Right lobe of liver (tissue), 6 donors: ENCODE measurements around the gene CREB3L2. TPM values are rescaled to one million over a fixed set of nuclear protein-coding genes. Genes with fewer than 3 reads are reported as not detected.
A peak's percentile ranks its signal among the peaks of the same experiment; 100 is the strongest.
"Not testable (repeated sequence)": the region's sequence is repeated elsewhere in the genome, so short reads cannot be mapped to it uniquely, and the experiment has no call there.

Source experiments
- ATAC-seq, 4 donors: fragments of 200-7000 bp; cut with Tn5 transposase; one replicate each; pipeline ENCODE4 v1.9.1; 2020; ENCODE audit warnings: mild to moderate bottlenecking in 4 of 4, moderate library complexity in 4 of 4
- DNase-seq, 3 donors: peaks; one replicate each; pipeline ENCODE4 v3.0.0-alpha.2; 2020
- H3K27ac ChIP-seq, 3 donors: fragments of 200-600 bp; one replicate each; pipeline ENCODE4 v1.8.0; 2022
- H3K27me3 ChIP-seq, 2 donors: fragments of 200-600 bp; one replicate each; pipeline ENCODE4 v1.8.0; 2022
- H3K36me3 ChIP-seq, 4 donors: fragments of 200-600 bp; sonication (generic) in 1 of 4; one replicate each; pipeline versions ENCODE4 v1.5.1 to v1.8.0; 2017 to 2022; ENCODE audit warnings: control low read depth in 1 of 4
- H3K4me1 ChIP-seq, 4 donors: fragments of 200-600 bp; sonication (generic) in 1 of 4; one replicate each; pipeline versions ENCODE4 v1.5.1 to v1.8.0; 2017 to 2022; ENCODE audit warnings: control low read depth in 1 of 4
- H3K4me3 ChIP-seq, 3 donors: fragments of 200-600 bp; one replicate each; pipeline ENCODE4 v1.8.0; 2022
- H3K9me3 ChIP-seq, 4 donors: fragments of 200-600 bp; sonication (generic) in 1 of 4; one replicate each; pipeline versions ENCODE4 v1.5.1 to v1.8.0; 2017 to 2022; ENCODE audit warnings: control low read depth in 1 of 4
- CTCF ChIP-seq, 4 donors: fragments of 200-600 bp in 3 of 4; fragments of 450-650 bp in 1 of 4; IDR thresholded peaks; one replicate each; pipeline versions ENCODE4 v1.5.1 to v1.8.0; 2016 to 2022; ENCODE audit warnings: antibody characterized with exemption in 4 of 4, mild to moderate bottlenecking in 2 of 4
- POLR2A ChIP-seq: fragments of 450-650 bp; IDR thresholded peaks from one replicate; pipeline ENCODE4 v1.6.1; 2017; ENCODE audit warnings: antibody characterized with exemption, mild to moderate bottlenecking
- WGBS: methylation state at CpG from one replicate; pipeline ENCODE4 v1.1.6; 2018; ENCODE audit warnings: low coverage, low lambda C conversion rate; ENCODE audit not compliant: insufficient coverage; ENCODE audit errors: missing lambda C conversion rate; 5-methylcytosine and 5-hydroxymethylcytosine counted together
- intact Hi-C, 2 donors: fragments of 100-400 bp; cut with DNase I; formaldehyde crosslinking; loops; one replicate each; pipeline versions ENCODE4 v1.11.2 to v1.14.1; 2022
- long read RNA-seq: library from polyadenylated mRNA; unstranded; transcript quantifications from one replicate; pipeline ENCODE4 v2.0.0, GENCODE V29; 2019
- total RNA-seq, 6 experiments: library from RNA; depleted of rRNA in 2 of 6; stranded (reverse); fragments of >200 nt in 2 of 6; fragmentation: NEBNext Ultra II Directional in 3 of 6; extraction: Animal tissue kit (Norgen Biotek cat#: 25700) in 3 of 6; gene quantifications; one replicate each; pipeline versions ENCODE4 v1.1.0 to v1.2.4, GENCODE V29; 2016 to 2023
- donor health status: DM: no; HTN: yes; CAD: no.
- donor health status: DM: no; HTN: no; CAD: no.
- donor health status: DM: no; HTN: no; CAD: no.
- donor health status: DM: no; HTN: yes; CAD: no.
- donor health status: DM: no; HTN: yes; CAD: no.

The CREB3L2 gene, protein sequence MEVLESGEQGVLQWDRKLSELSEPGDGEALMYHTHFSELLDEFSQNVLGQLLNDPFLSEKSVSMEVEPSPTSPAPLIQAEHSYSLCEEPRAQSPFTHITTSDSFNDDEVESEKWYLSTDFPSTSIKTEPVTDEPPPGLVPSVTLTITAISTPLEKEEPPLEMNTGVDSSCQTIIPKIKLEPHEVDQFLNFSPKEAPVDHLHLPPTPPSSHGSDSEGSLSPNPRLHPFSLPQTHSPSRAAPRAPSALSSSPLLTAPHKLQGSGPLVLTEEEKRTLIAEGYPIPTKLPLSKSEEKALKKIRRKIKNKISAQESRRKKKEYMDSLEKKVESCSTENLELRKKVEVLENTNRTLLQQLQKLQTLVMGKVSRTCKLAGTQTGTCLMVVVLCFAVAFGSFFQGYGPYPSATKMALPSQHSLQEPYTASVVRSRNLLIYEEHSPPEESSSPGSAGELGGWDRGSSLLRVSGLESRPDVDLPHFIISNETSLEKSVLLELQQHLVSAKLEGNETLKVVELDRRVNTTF
- total RNA-seq: 10 to 100 TPM; 11.5 to 29.9 (median 18.2) TPM
- long read RNA-seq: 0 reads

DNA sequence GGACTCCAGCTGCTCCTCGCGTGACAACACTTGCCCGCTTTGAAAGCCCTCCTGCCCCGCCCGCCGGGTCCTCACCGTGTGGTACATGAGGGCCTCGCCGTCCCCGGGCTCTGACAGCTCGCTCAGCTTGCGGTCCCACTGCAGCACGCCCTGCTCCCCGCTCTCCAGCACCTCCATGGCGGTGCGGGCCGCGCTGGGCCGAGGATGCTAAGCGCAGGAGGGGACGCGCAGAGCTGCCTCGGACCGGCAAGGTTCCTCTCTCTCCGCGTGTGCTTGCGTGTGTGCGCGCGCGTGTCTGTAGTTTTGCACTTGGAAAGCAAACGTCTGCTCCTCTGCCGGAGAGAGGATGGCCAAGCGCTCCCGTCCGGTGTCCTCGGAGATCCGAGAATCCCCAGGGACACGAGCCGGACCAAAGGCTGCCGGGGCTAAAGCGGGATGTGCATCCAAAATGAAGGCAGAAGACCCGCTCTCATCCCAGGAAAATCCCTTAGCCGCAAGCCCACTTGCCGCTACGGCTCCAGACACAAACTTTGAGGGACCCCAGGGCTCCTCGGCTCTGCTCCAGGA is at the start of gene CREB3L2:
CREB3L2 (minus strand) TSS at position 558 of the 567 bp plus-strand sequence; CDS start at position 177, 381 bp downstream.
- ATAC-seq: peak; percentile 47 to 56 (median 52)
- Histone ChIP-seq H3K4me3 (peak within 1 kb of the TSS; percentile 87 to 96 (median 95)), H3K27me3 (no peaks in the 10 kb centered on the region), H3K9me3 (no peaks in the 10 kb centered on the region), H3K36me3 (no peaks in the 10 kb centered on the region), H3K4me1 (peaks cover 0 to 16% (median 6%) of the 10 kb centered on the region in 4 donors), H3K27ac (peak within 1 kb of the TSS; percentile 84 to 87 (median 86))
- DNase-seq: peak; percentile 65 to 79 (median 71)
- intact Hi-C loops: no loop called here
- 1% methylated on average over 13 of the region's 47 CpGs for WGBS
- TF ChIP-seq POLR2A: peak; percentile 73
- no peak for TF ChIP-seq CTCF (IDR thresholded peaks at IDR 0.05)

DNA sequence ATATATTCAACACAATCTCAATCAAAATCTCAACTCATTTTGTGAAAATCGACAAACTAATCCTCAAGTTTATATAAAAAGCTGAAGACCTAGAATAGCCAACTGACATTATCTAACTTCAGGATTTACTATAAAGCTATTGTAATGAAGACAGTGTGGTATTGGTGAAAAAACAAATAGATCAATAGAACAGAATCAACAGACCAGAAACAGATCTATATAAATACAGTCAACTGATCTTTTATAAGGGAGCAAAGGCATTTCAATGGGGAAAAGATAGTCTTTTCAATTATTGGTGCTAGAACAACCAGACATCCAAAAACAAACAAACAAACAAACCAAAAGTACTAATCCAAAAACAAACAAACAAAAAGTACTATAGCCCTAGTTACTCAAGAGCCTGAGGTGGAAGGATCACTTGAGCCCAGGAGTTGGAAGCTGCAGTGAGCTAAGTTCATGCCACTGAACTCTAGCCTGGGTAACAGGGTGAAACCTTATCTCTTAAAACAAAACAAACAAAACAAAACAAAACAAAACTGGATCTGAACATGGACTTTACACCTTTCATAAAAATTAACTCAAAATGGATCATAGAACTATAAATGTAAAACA is 47.7 kb upstream of the CREB3L2 start:
- H3K27me3 ChIP-seq: no peaks in the 10 kb centered on the region
- no peak for TF ChIP-seq CTCF (IDR thresholded peaks at IDR 0.05)
- no peak for TF ChIP-seq POLR2A
- no peak overlapping the region for H3K4me3 ChIP-seq
- ATAC-seq: peak; percentile 89 to 93 (median 92)
- WGBS: 21% methylated on average over 1 of the region's 1 CpG
- no peaks in the 10 kb centered on the region for H3K36me3 ChIP-seq
- peak in 1 of 3 donors; percentile 74 for DNase-seq
- intact Hi-C loops: no loop called here
- peaks cover 0 to 20% (median 5%) of the 10 kb centered on the region in 4 donors for H3K4me1 ChIP-seq
- no peaks in the 10 kb centered on the region for H3K9me3 ChIP-seq
- H3K27ac ChIP-seq: peak overlapping the region in 2 of 3 donors; percentile 56 to 71

DNA sequence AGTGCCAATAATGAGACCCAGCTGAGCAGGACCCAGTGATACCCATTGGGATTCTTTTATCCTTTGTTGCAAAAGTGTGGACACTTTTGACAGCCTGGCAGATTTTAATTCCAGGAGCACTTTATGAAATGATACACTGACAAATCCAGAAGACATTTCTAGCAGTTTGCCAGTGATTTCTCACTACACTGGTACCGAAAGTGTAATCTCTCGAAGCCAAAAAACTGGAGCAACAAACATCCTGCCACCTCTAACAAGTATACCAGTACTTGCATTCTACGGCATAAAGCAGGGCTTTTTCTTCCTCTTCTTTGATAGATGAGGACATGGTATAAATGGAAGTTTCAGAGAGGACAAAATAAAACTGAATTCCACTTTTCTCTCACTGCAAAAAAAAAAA is 46.0 kb upstream of the CREB3L2 start:
- no peaks in the 10 kb centered on the region for H3K36me3 ChIP-seq
- 12% methylated on average over 3 of the region's 3 CpGs for WGBS
- H3K4me1 ChIP-seq: peaks cover 0 to 20% (median 5%) of the 10 kb centered on the region in 4 donors
- no peaks in the 10 kb centered on the region for H3K27me3 ChIP-seq
- ATAC-seq: peak; percentile 25 to 44 (median 38)
- H3K27ac ChIP-seq: peak overlapping the region in 2 of 3 donors; percentile 56 to 57
- intact Hi-C loops: no loop called here
- DNase-seq: no peak
- H3K4me3 ChIP-seq: no peak overlapping the region
- no peak for TF ChIP-seq CTCF (IDR thresholded peaks at IDR 0.05)
- no peak for TF ChIP-seq POLR2A
- H3K9me3 ChIP-seq: no peaks in the 10 kb centered on the region

DNA sequence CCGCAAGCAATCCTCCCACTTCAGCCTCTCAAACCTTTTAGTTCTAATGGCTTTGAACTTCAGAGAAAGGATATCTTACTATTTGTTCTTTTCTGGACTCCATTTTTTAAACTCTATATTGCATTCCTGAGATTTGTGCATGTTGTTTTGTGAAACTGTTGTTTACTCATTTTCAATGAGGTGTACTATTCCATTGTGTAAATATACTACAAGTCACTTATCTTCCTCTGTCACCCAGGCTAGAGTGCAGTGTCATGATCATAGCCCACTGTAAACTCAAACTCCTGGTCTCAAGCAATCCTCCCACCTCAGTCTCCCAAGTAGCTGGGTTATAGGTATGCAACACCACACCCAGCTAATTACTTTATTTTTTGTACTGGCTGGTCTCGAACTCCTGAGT is 43.0 kb upstream of the CREB3L2 start:
- DNase-seq (no peak), ATAC-seq (no peak)
- no peak for TF ChIP-seq POLR2A
- TF ChIP-seq CTCF (IDR thresholded peaks at IDR 0.05): no peak
- no peaks in the 10 kb centered on the region for H3K27me3 ChIP-seq
- no peaks in the 10 kb centered on the region for H3K36me3 ChIP-seq
- intact Hi-C loops: no loop called here
- H3K9me3 ChIP-seq: no peaks in the 10 kb centered on the region
- H3K27ac ChIP-seq: no peak overlapping the region
- no peak overlapping the region for H3K4me3 ChIP-seq
- 92% methylated on average over 2 of the region's 2 CpGs for WGBS
- peaks cover 0 to 16% (median 5%) of the 10 kb centered on the region in 4 donors for H3K4me1 ChIP-seq

GRCh38 chr7:138040063-138040462 is 38.2 kb upstream of the CREB3L2 start:
- H3K4me1 ChIP-seq, H3K27ac ChIP-seq, H3K4me3 ChIP-seq, H3K36me3 ChIP-seq, intact Hi-C loops, H3K27me3 ChIP-seq, ATAC-seq, DNase-seq, H3K9me3 ChIP-seq: not testable (repeated sequence)
- 57% methylated on average over 1 of the region's 1 CpG for WGBS
